GM12873 (cell line): ENCODE measurements around the gene TFEB.

Experiments
- TF ChIP-seq, protein P1 (sequence below): IDR thresholded peaks from 2 replicates; pipeline ENCODE4 v1.5.1; 2012; ENCODE audit warnings: low read depth, mild to moderate bottlenecking, moderate library complexity, low read length, control low read depth; ENCODE audit not compliant: insufficient read depth; ENCODE audit errors: missing control alignments

The TFEB gene

DNA sequence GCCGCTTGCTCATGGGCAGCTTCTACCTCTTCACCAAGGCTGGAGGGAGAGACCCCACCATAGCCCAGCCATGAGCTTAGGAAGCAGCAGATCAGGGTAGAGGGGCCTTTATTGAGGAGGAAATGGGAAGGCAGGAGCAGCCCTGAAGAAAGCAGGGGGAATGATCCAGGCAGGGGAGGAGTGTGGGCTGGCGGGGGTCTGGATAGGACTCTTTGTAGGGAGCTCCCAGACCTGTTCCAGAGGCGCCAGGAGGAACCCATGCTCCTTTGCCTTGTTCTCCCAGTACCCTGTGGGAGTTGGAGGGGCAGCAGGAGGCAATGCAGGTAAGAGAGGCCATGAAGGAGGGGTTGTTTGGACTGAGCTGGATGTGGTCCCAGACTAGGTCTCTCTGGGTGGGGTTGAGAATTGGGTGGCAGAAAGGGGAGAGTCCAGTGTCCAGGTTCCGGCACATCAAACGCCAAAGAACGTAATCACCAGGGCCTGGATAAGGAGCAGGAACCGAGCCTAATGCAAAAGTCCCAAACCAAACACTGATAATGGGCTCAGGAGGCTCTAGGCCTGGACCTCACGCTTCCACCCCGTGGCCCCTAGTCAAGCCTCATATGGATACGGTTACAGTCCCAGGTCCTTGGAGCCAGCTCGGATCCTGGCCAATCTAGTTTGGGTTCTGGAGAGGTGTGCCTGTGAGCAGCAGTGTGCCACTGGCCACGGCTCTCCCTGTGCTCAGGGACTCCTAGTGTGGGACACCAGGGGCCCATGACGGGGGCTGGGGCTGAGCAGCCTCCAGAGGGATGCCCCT is 23.9 kb upstream of the TFEB start:
- TF ChIP-seq, protein P1, sequence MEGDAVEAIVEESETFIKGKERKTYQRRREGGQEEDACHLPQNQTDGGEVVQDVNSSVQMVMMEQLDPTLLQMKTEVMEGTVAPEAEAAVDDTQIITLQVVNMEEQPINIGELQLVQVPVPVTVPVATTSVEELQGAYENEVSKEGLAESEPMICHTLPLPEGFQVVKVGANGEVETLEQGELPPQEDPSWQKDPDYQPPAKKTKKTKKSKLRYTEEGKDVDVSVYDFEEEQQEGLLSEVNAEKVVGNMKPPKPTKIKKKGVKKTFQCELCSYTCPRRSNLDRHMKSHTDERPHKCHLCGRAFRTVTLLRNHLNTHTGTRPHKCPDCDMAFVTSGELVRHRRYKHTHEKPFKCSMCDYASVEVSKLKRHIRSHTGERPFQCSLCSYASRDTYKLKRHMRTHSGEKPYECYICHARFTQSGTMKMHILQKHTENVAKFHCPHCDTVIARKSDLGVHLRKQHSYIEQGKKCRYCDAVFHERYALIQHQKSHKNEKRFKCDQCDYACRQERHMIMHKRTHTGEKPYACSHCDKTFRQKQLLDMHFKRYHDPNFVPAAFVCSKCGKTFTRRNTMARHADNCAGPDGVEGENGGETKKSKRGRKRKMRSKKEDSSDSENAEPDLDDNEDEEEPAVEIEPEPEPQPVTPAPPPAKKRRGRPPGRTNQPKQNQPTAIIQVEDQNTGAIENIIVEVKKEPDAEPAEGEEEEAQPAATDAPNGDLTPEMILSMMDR: no peak

DNA sequence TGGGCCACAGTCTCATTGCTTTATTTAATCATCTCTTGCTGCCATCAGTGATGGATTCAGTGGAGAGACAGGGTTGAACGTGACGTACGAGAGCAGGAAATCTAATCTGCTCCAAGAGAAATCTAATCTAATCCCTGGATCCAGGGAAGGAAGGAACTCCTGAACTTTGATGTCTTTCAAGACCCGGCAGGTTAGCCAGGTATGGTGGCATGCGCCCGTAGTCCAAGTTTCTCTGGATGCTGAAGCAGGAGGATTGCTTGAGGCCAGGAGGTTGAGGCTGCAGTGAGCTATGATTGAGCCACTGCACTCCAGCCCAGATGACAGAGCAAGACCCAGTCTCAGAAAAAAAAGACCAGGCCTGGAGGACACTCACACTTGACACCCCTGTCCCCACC is 23.2 kb upstream of the TFEB start:
- TF ChIP-seq, protein P1: no peak

DNA sequence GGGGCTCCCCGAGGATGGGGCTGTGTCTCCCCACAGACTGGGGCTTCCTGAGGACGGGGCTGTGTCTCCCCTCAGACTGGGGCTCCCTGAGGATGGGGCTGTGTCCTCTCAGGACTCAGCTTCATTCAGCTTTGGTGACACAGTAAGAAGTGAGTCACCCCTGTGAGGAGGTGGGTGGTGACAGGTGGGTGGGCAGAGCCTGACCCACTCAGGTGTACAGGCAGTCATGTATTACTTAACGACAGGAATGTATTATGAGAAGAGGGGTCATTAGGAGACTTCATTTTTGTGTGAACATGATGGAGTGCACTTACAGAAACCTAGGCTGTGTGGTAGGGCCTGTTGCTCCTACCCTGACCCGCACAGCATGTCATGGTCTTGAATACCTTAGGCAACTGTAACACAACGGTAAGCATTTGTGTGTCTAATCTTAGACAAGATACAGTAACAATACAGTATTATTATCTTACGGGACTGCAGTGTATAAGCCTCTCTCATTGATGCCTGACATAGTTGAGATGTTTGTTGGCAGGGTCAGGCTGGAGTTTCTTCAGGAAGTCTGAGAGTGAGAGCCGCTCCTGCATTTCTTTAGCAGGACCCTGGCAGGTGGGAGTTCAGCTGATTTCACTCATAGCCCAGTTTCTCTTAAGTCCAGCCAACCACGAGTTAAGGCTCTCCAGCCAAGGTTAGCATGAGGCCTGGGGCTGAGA is 22.7 kb upstream of the TFEB start:
- TF ChIP-seq, protein P1: no peak

DNA sequence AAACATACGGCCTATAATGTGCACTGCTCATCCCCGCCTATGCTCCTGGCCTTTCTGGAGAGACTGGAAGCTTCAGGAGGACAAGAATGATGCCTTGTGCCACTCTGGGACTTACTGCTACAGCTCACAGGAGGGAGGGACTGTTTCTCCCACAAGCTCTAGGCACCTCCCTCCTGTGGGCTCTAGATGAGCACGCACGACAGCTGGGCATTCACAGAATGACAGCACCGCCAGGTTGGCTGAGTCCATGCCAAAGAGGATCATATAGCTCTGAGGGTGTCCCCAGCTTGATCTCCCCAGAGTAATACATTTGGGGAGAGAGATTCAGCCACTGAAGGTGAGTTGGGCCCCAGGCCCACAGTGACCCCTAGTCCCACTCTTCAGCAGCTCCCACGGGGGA is 21.9 kb upstream of the TFEB start:
- TF ChIP-seq, protein P1: no peak

DNA sequence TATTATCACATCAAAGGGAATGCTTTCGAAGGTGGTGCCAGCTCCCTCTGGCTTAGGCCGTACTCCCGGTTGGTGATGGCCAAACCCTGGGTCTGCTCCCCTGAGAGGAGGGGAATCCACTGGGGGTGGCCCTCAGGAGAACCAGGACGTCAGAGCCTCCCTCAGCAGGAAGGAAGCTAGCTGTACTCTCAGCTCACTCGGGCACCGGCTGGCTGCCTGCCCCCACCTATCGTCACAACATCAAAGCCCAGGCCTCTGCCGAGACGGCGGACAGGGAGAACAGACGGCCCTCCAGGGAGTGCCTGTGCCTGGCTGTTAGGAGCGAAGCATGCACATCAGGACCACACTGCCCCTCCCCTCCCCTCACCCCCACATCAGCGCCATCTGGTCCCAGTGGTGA is 20.9 kb upstream of the TFEB start:
- TF ChIP-seq, protein P1: no peak

DNA sequence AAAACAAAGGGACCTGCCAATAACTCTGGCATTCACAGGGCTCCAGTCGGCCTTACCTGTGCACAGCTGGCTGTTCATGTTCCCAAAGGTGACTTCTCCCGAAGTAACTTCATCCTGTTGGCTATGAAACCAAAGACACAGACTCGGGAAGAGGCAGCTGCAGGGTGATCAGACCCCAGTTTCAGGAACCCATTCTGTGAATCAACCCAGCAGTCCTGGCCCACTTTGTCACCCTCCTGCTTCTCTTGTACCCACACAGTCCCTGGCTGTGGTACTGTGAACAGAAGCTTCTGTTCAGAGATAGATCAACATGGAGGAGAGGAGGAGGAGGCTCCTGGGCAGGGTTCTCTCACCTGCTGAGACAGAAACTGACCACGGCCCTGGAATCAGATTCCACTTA is 20.5 kb upstream of the TFEB start:
- TF ChIP-seq, protein P1: no peak

DNA sequence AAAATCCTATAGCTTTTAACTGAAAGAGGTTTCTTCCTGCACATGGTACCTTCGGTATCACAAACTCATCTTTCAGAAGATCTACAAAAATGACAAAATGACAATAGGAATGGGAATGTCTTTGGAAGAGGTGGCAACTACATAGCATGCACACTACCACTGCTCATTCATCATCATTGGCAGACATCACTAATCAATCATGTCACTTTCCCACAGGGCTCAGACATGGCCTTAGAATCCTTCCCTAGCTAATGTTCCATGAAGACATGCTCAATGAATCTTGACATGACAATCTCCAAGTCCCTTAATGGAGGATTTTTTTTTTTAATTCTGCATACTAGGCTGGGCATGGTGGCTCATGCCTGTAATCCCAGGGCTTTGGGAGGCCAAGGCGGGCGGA is 15.0 kb upstream of the TFEB start:
- TF ChIP-seq, protein P1: no peak
